Sigmoid colon (tissue), 4 donors: Measurements from ENCODE around the gene DRAXIN.

Experiments used
- POLR2A ChIP-seq, 2 donors: fragments of 450-650 bp; IDR thresholded peaks; one replicate each; pipeline ENCODE4 v1.6.1; 2016; ENCODE audit warnings: antibody characterized with exemption in 2 of 2, mild to moderate bottlenecking in 2 of 2, moderate library complexity in 2 of 2
- POLR2AphosphoS5 ChIP-seq, 4 donors: sonication (generic); formaldehyde crosslinking; IDR thresholded peaks; one replicate each; pipeline ENCODE4 v1.6.1; 2017; ENCODE audit warnings: antibody characterized with exemption in 4 of 4
- TF ChIP-seq, protein P1 (sequence below), 4 experiments: fragments of 450-650 bp in 3 of 4; fragments of 200-600 bp in 1 of 4; IDR thresholded peaks; one replicate each; pipeline ENCODE4 v1.5.1; 2016 to 2019; ENCODE audit warnings: antibody characterized with exemption in 4 of 4, mild to moderate bottlenecking in 3 of 4, moderate library complexity in 2 of 4

DNA sequence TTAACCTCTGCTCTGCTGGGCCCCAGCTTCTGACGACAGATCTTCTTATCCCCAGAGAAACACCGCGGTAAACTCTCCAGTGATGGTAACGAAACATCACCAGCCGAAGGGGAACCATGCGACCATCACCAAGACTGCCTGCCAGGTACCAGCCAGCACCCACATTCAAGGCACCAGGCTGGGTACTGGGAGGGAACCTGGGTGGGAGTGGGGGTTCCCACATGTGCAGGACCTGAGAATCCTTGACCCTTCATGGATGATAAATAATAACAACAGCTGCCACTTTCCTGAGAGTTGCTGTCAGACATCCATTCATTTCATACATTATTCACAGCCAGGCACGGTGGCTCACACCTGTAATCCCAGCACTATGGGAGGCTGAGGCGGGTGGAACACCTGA lies 20.8 kb downstream of the DRAXIN start:
- TF ChIP-seq, protein P1, sequence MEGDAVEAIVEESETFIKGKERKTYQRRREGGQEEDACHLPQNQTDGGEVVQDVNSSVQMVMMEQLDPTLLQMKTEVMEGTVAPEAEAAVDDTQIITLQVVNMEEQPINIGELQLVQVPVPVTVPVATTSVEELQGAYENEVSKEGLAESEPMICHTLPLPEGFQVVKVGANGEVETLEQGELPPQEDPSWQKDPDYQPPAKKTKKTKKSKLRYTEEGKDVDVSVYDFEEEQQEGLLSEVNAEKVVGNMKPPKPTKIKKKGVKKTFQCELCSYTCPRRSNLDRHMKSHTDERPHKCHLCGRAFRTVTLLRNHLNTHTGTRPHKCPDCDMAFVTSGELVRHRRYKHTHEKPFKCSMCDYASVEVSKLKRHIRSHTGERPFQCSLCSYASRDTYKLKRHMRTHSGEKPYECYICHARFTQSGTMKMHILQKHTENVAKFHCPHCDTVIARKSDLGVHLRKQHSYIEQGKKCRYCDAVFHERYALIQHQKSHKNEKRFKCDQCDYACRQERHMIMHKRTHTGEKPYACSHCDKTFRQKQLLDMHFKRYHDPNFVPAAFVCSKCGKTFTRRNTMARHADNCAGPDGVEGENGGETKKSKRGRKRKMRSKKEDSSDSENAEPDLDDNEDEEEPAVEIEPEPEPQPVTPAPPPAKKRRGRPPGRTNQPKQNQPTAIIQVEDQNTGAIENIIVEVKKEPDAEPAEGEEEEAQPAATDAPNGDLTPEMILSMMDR (IDR thresholded peaks at IDR 0.05), result no peak
- no peak for TF ChIP-seq POLR2A (IDR thresholded peaks at IDR 0.05)
- no peak for TF ChIP-seq POLR2AphosphoS5 (IDR thresholded peaks at IDR 0.05)
